ENCODE measurements around the gene PRDM1.
"Not testable (repeated sequence)": the region's sequence is repeated elsewhere in the genome, so short reads cannot be mapped to it uniquely, and the experiment has no call there.

PRDM1 gene

GRCh38 chr6:106142876-106143431, 56.8 kb downstream of the PRDM1 start:
- DNase-seq, result no peak

GRCh38 chr6:106143665-106144064, 57.5 kb downstream of the PRDM1 start:
- DNase-seq, result no peak

GRCh38 chr6:106145144-106145543, 59.0 kb downstream of the PRDM1 start:
- no peak for DNase-seq

- no peak for DNase-seq
Observed at GRCh38 chr6:106145741-106146227, 59.6 kb downstream of the PRDM1 start.

- no peak for DNase-seq
Observed at GRCh38 chr6:106146852-106147351, 60.8 kb downstream of the PRDM1 start.

- DNase-seq, result no peak
Observed at GRCh38 chr6:106147476-106147875, 61.3 kb downstream of the PRDM1 start.

- DNase-seq, result no peak
Observed at GRCh38 chr6:106149472-106150069, 63.4 kb downstream of the PRDM1 start.

- DNase-seq, result not testable (repeated sequence)
Observed at GRCh38 chr6:106152476-106152875, 66.3 kb downstream of the PRDM1 start.

GRCh38 chr6:106152952-106153351, 66.8 kb downstream of the PRDM1 start:
- no peak for DNase-seq

GRCh38 chr6:106154326-106154725, 68.2 kb downstream of the PRDM1 start:
- no peak for DNase-seq

GRCh38 chr6:106155219-106155830, 69.2 kb downstream of the PRDM1 start:
- DNase-seq, result no peak

- no peak for DNase-seq
Observed at GRCh38 chr6:106156413-106156812, 70.3 kb downstream of the PRDM1 start.

- no peak for DNase-seq
Observed at GRCh38 chr6:106156863-106157262, 70.7 kb downstream of the PRDM1 start.

GRCh38 chr6:106158816-106159215, 72.7 kb downstream of the PRDM1 start:
- DNase-seq, result no peak

All from NCI-H1105 (cell line).